GM19324 (cell line): Measurements from ENCODE around the gene AGMO.
"Not testable (repeated sequence)": the region's sequence is repeated elsewhere in the genome, so short reads cannot be mapped to it uniquely, and the experiment has no call there.

ENCODE experiments used
- ATAC-seq: cut with Tn5 transposase; IDR thresholded peaks from one replicate; pipeline ENCODE4 v1.9.1; 2021; ENCODE audit warnings: mild to moderate bottlenecking, moderate library complexity; ENCODE audit not compliant: unreplicated experiment, low FRiP score

Gene AGMO

GRCh38 chr7:15566476-15566875 lies 4.7 kb upstream of the AGMO start:
- no peak for ATAC-seq

GRCh38 chr7:15560968-15561367 lies 847 bp downstream of the AGMO start:
- no peak for ATAC-seq

- ATAC-seq = no peak
Observed at GRCh38 chr7:15559416-15559928, 2.3 kb downstream of the AGMO start.

- ATAC-seq = no peak
Observed at GRCh38 chr7:15558756-15559155, 3.1 kb downstream of the AGMO start.

- no peak for ATAC-seq
Observed at GRCh38 chr7:15557686-15558085, 4.1 kb downstream of the AGMO start.

- no peak for ATAC-seq
Observed at GRCh38 chr7:15557186-15557585, 4.6 kb downstream of the AGMO start.

- ATAC-seq = no peak
Observed at GRCh38 chr7:15556339-15557105, 5.3 kb downstream of the AGMO start.

GRCh38 chr7:15555381-15555859 lies 6.4 kb downstream of the AGMO start:
- ATAC-seq = no peak

- ATAC-seq = no peak
Observed at GRCh38 chr7:15554744-15555143, 7.1 kb downstream of the AGMO start.

GRCh38 chr7:15554081-15554480 lies 7.7 kb downstream of the AGMO start:
- no peak for ATAC-seq

- ATAC-seq = not testable (repeated sequence)
Observed at GRCh38 chr7:15547320-15547719, 14.5 kb downstream of the AGMO start.

- no peak for ATAC-seq
Observed at GRCh38 chr7:15546272-15546792, 15.5 kb downstream of the AGMO start.

GRCh38 chr7:15544050-15544449 lies 17.8 kb downstream of the AGMO start:
- ATAC-seq = no peak

- no peak for ATAC-seq
Observed at GRCh38 chr7:15543256-15543655, 18.6 kb downstream of the AGMO start.

GRCh38 chr7:15527648-15528047 lies 34.2 kb downstream of the AGMO start:
- ATAC-seq = no peak

- no peak for ATAC-seq
Observed at GRCh38 chr7:15525652-15526263, 36.1 kb downstream of the AGMO start.

GRCh38 chr7:15524077-15524476 lies 37.7 kb downstream of the AGMO start:
- no peak for ATAC-seq

GRCh38 chr7:15517865-15518264 lies 44.0 kb downstream of the AGMO start:
- ATAC-seq = not testable (repeated sequence)

GRCh38 chr7:15515252-15515651 lies 46.6 kb downstream of the AGMO start:
- ATAC-seq = no peak

- no peak for ATAC-seq
Observed at GRCh38 chr7:15508258-15508657, 53.6 kb downstream of the AGMO start.

- ATAC-seq = no peak
Observed at GRCh38 chr7:15507708-15508107, 54.1 kb downstream of the AGMO start.

GRCh38 chr7:15507171-15507570 lies 54.6 kb downstream of the AGMO start:
- no peak for ATAC-seq
